NCI-H2171 (cell line): Measurements from ENCODE around the gene LCNL1.

Source experiments
- DNase-seq: peaks from one replicate; lab custom pipeline; 2025; lab: John Stamatoyannopoulos, UW

LCNL1 gene

DNA sequence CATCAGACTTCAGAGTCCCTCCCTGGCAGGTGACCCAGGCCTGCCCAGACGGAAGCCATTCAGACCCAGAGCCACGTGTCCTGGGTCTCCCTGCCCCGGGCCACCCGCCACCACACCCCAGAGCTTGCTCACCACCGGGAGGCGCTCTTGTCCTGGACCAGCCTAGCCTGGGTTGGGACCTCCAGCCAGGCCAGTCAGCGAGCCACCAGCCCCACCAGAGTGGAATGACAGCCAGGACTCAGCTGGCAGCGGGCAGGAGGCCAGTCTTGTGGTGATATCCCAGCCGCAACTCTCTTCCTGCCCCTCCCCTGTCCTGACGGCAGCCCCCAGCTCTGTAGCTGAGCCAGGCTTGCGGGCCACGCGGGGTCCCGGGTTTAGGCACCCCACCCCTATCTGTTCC, 7.1 kb upstream of the LCNL1 start:
- DNase-seq = no peak

DNA sequence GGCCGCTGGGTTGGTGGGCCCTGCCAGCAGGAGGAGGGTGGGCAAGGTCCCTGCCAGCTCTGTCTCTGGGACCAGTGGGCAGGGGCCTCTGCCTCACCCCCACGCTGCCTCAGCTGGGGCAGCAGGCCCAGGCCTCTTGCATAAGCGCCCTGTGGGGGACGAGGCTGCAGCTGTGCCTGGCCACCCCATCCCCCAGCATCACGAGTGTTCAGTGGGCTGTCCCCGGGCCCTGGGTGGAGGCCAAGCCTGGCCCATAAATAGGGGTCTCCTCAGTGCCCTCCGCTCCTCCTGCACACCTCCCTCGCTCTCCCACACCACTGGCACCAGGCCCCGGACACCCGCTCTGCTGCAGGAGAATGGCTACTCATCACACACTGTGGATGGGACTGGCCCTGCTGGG, 5.6 kb upstream of the LCNL1 start, which contains the start of gene PTGDS:
TSS of gene PTGDS (plus strand) at position 282 of the 400 bp plus-strand sequence. CDS start at position 357, 75 bp downstream.
- no peak for DNase-seq

DNA sequence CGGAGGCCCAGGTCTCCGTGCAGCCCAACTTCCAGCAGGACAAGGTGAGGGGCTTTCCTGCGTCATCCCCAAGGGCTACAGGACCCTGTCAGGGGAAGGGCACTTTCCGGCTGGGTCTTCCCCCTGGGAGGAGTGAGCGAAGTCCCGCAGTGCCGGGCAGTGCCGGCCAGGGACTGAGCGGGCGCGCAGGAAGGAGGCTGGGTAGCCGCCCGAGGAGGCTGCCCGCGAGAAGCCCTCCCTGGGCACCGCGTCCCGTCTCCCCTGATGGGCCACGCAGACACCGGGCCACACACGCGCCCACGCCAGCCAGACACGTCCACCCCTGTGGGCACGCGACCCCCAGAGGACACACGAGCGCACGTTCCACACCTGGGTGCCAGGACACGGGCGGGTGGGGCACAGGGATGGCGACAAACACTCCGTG, 5.1 kb upstream of the LCNL1 start:
- DNase-seq = no peak

DNA sequence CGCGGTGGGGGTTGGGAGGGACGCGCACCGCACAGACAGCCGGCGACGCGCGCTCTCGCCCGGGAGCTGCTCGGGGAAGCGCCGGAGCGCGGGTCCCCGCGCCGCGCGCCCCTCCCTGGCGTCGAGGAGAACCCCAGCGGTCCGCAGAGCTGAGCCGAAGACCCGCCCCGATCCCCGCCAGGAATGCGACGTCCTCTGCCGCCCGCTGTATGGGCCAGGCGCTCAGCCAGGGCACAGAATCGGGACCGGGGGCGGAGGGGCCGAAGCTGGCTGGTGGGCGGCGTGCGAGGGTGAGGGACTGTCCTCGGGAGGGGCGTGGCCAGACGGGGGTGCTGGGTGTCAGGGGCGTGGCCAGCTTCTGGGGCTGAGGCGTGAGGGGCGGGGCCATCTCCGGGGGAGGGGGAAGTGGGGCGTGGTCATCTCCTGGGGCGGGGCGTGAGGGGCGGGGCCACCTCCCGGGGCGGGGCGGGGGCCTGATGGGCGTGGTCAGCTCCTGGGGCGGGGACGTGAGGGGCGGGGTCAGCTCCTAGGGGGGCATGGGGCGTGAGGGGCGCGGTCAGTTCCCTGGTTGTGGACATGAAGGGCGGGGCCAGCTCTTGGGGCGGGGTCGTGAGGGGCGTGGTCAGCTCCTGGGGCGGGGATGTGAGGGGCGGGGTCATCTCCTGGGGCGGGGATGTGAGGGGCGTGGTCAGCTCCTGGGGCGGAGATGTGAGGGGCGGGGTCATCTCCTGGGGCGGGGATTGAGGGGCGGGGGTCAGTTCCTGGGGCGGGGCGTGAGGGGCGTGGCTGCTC, 4.5 kb upstream of the LCNL1 start:
- DNase-seq = peak; percentile 77

DNA sequence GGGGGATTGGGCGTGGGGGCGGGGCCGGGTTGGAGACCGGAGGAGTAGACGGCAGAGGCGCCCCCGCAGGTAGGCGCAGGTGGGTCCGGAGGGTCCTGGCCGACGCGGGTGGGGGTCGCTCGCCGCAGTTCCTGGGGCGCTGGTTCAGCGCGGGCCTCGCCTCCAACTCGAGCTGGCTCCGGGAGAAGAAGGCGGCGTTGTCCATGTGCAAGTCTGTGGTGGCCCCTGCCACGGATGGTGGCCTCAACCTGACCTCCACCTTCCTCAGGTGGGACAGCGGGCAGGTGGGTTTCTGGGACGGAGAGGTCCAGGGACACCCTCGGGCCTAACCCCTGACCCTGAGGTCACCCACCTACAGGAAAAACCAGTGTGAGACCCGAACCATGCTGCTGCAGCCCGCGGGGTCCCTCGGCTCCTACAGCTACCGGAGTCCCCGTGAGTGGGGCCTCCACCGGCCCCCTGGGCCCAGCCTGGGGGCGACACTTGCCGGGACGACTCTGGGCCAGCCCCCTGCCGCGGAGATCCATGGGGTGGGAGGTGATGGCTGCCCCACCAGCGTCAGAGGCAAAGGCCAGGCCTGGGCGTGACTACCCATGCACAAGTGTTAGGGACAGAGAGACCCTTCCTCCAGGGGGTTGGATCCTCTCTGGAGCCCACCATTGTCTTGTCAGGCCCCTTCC, 3.8 kb upstream of the LCNL1 start:
- no peak for DNase-seq

DNA sequence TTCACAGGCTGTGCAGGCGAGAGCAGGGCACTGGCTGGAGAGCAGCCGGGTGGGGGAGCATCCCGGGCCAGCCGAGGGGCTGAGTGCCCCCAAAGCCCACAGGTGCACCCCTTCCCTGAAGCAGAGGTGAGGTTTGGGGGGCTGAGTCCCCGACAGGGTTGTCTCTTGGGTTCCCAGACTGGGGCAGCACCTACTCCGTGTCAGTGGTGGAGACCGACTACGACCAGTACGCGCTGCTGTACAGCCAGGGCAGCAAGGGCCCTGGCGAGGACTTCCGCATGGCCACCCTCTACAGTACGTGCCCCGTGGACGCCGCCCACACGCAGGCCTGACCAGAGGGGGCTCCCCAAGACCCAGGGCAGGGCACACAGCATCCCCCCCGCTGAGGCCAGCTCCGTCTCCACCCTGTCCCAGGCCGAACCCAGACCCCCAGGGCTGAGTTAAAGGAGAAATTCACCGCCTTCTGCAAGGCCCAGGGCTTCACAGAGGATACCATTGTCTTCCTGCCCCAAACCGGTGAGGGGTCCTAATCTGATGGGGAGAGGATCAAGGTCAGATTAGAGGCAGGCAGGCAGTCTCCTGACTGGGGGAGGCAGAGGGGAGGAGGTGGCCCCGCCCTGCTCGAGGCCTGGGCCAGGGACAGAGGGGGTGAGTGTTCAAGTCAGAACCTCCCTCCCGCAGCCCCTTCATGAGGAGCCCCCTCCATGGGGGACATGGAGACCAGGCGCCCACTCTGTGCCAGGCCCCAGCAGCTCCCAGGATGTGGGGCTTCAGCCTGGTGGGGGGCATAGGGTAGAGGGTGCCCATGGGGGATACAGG, 2.8 kb upstream of the LCNL1 start:
- no peak for DNase-seq

DNA sequence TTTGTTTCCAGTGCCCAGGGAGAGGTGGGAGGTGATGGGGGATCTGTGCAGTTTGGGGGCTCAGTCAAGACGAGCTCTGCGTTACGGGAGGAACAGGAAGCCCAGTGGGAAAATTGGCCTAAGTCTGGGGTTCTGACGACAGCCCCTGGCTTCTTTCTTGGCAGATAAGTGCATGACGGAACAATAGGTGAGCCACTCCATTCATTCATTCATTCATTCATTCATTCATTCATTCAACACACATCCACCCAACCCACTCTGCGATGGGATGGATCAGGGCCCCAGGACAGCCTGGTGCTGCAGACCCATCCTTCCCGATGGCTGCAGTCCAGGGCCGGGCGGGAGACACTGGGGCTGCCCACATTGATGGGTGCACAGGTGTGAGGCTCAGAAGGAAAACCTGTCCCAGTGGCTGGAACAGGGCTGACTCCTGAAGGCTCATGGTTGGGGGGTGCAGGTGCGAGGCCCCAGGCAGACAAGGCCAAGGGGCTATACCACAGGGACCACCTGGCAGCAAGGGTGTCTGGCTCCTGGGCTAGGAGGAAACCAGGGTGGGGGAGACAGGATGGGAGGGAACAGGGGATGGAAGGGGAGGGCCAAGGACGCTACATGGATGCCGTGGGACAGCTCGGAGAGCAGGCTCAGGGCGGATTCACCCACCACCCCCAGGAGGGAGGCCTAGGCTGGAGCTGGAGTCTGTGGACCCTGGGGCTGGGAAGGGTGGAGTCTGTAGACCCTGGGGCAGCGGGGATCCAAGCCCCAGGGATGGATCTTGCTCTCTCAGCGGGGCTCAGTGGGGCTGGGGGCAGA, 1.9 kb upstream of the LCNL1 start:
- no peak for DNase-seq

DNA sequence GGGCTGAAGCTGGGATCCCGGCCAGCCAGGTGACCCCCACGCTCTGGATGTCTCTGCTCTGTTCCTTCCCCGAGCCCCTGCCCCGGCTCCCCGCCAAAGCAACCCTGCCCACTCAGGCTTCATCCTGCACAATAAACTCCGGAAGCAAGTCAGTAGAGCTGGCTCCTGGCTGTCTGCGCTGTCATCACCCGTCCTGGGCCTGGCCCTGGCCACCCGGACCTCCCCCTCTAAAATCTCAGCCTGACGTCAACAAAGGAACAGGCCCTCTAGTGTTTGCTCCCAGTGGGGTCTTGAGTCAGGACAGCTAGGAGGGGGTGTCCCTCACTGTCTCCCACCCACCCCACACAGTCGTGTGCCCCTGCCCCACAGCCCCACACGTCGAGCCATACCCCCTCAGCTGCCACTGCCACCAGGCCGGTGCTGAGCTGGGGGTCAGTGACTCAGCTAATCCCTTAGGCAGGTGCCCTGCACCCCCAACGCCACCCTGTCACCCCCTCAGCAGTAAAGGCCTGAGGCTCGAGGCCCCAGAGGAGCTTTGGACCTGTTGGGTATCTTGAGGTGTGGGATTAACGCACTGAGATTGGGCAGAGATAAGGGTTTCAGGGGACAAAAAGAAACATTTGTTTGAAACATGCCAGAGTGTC, 1.1 kb upstream of the LCNL1 start:
- no peak for DNase-seq

DNA sequence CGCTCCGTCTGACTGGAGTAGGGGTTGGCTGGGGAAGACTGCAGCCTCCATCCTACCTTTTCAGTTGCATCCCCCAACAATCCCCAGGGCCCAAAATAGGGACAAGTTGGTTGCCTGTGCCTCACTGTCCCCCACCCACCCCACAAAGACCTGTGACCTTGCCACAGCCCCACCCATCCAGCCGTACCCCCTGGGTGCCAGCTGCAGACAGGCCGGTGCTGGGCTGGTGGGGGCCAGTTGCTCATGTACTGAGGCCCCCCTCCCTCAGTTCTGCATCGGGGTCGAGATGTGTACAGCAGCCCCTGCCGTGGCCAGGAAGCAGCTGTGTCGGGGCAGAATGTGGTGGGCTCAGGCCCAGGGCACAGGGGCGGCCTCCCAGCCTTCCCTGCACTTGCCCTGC, 374 bp downstream of the LCNL1 start:
- no peak for DNase-seq

DNA sequence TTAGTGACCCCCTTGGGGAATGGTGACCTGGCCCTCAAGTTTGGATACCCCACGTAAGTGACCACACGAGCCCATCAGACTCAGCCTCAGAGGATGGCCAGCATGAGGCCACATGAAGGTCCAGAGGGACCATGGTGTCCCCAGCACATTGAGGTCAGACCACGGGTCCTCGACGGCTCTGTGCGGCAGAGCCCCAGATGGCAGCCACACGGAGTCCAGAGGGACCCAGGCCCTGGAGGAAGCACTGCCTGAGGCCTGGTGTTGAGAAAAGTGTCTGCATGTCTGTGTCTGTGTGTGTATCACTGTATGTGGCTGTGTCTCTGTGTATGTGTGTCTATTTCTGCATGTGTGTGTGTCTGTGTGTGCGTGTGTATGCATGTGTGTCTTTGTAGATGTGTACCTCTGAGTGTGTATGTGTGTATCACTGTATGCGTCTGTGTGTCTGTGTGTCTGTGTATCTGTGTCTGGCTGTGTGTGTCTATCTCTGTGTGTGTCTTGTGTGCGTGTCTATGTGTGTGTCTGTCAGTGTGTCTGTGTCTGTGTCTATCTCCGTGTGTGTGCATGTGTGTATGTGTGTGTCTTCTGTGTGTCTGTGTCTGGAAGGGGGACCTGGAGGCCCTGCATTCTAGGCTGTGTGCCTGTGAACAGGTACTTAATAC, 992 bp downstream of the LCNL1 start:
- no peak for DNase-seq

DNA sequence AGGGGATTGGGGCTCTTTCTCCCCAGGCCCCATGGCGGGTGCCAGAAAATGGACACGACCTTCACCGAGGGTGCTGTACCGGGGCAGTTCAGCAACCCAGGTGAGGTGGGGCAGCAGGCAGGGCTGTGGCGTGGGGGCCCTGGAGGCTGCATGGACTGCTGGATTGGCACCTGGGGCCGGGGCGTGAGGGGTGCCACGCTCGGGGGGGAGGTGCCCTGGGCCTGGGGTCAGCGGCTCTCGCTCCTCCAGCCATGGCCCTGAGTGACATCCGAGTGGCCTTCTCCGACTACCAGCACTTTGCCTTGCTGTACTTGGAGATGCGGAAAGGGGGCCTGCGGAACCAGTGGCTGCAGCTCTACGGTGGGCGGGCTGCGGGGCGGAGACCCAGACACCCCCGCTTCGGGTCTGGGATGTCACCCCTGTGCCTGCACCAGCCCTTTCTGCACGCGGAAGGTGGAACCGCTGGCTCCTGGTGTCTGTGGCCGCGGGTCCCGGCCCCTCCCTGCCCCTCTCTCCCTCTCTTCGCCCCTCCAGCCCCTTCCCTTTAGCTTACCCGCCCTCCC, 1.8 kb downstream of the LCNL1 start:
- no peak for DNase-seq

DNA sequence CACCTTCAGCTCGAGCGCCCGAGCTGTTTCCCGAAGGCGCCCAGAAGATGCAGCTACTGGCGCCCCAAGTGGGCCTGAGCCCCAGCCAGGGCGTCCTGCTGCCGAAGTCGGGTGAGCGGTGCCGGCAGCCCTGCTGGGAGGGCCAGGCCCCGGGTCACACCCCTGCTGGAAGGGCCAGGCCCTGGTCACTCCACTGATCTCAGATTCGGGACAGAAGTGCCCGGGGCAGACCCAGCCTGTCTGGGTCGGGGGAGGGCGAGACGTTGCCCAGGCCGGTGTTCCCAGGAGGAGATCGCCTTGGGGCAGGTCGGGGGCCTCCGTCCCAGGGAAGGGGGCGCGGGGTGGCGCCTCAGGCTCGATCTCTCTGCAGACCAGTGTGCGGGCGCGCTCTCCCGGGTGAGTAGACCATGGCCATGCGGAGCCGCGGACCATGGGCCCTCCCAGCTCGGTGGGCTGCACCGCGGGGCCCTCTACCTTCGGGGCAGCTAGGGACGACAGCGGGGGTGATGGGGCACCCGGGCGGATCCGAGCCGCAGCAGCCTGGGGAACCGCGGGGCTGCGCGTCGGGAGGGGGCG, 2.3 kb downstream of the LCNL1 start:
- DNase-seq = no peak

DNA sequence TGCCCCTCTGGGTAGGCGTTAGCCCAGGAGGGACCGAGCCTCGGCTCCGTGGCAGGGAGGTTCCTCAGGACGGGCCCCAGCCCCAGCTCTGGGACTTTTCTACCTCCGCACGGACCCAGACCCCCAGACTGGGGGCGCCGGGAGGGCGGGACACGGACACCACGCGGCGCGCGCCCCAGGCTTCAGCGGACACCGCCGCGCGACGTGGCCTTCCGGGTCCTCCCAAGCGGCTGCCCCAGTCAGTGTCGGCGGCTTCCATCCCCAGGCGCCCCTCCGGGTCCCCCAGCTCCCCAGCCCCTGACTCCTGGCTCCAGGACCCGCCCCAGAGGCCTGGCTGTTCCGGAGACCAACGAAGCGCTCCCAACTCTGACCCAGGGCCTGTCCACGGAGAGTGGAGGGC, 3.1 kb downstream of the LCNL1 start:
- no peak for DNase-seq

DNA sequence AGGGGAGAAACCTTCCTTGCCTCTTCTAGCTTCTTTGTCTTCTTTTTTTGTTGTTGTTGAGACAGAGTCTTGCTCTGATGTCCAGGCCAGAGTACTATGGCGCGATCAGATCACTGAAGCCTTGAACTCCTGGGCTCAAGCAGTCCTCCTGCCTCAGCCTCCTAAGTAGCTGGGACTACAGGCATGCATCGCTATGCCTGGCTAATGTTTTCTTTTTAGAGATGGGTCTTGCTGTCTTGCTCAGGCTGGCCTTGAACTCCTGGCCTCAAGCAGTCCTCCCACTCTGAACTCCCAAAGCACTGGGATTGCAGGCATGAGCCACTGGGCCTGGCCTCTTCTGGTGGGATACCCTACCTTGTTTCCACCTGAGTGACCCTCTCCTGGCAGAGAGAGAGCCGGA, 6.1 kb downstream of the LCNL1 start:
- DNase-seq = no peak

DNA sequence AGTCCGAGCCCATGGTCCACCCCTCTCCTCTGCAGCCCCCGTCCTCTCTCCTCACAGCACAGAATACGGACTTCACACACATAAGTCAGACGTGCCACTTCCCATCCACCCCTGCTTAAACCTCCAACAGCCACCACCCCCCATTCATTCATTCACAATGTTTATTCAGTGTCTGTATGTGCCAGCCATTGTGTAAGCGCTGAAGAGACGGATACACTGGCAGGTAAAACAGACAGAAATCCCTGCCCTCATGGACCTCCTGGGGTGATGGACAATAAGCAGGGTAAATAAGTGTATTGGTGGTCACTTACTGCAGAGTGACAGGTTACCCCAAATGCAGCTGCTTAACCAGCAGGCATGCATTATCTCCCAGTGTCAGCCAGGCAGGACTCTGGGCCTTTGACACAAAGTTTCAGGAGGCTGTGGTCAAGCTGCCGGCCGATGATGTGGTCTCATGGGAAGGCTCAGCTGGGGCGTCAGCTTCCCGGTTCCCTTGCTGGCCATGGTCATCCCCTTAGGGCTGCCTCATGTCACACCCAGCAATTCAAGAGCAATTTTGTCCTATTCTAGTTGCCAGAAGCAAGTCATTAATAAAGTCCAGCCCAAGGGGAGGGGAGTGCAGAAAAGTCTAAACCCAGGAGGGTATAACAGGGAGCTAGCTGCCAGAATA, 7.6 kb downstream of the LCNL1 start:
- DNase-seq = no peak

DNA sequence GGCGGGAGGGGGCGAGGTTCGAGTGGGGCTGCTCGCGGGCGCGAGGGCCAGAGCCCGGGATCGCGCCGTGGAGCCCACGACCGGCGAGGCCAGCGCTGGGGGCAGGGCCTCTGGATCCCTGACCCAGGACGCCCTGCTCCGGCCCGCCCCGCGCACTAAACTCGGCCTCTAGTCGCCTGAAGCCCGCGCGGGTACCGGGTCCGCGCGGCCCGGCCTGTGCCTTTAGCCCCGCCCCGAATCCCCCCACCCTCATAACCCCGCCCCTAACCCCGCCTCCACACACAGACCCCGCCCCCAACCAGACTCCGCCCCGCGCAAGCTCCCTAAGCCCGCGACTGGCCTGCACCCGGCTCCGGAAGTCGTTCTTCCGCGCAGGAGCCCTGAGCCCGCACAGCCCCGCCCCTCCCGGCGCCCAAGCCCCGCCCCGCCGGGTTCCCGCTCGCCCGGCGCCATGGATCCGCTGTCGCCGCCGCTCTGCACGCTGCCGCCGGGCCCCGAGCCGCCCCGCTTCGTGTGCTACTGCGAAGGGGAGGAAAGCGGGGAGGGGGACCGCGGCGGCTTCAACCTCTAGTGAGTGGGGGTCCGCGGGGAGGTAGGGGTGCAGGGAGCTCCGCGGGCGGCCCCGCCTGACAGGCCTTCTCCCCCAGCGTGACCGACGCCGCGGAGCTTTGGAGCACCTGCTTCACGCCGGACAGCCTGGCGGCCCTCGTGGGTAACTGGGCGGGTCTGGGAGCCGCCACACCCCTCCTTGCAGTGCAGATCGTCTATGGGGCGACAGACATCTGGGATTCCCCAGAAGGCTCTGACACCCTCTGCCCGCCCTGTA, 9.4 kb downstream of the LCNL1 start, which contains the start of gene PAXX:
TSS of gene PAXX (plus strand) at position 430 of the 826 bp plus-strand sequence. CDS start at position 452, 22 bp downstream.
- peak; percentile 93 for DNase-seq

DNA sequence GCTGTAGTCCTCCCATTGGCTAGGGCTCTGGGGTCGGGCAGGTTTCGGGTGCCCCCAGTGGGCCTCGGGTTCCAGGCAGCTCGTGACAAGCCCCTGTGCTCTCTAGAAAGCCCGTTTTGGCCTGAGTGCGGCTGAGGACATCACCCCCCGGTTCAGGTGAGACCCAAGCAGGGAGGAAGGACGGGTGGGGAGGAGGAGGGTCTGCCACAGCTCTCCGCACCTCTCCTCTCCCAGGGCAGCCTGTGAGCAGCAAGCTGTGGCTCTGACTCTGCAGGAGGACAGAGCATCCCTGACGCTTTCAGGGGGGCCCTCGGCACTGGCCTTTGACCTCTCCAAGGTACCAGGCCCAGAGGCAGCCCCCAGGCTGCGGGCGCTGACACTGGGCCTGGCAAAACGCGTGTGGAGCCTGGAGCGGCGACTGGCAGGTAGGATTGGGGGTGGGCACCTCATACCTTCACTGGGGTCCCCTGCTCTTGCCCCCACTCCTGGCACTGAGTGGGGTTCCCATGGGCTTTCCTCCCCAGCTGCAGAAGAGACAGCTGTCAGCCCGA, 10.1 kb downstream of the LCNL1 start:
- DNase-seq = no peak
